GM12878 (cell line): ENCODE measurements around the gene SRPRB.

Experiments
- BRCA1 ChIP-seq: IDR thresholded peaks from 2 replicates; pipeline ENCODE4 v1.6.1; 2011; ENCODE audit warnings: low read depth, low read length, improper control_type of control experiment
- TF ChIP-seq, protein P1 (sequence below), 3 experiments: IDR thresholded peaks in 2 of 3; conservative IDR thresholded peaks in 1 of 3; 2 replicates each; pipeline ENCODE4 v1.5.1; 2011; ENCODE audit warnings: low read depth in 3 of 3, low read length in 3 of 3, mild to moderate bottlenecking in 3 of 3, control low read depth in 2 of 3, moderate library complexity in 2 of 3, inconsistent platforms in 1 of 3, mixed read lengths in 1 of 3; ENCODE audit not compliant: control insufficient read depth in 2 of 3, insufficient read depth in 1 of 3; ENCODE audit errors: extremely low read depth in 1 of 3

- no peak for TF ChIP-seq BRCA1
- TF ChIP-seq, protein P1, sequence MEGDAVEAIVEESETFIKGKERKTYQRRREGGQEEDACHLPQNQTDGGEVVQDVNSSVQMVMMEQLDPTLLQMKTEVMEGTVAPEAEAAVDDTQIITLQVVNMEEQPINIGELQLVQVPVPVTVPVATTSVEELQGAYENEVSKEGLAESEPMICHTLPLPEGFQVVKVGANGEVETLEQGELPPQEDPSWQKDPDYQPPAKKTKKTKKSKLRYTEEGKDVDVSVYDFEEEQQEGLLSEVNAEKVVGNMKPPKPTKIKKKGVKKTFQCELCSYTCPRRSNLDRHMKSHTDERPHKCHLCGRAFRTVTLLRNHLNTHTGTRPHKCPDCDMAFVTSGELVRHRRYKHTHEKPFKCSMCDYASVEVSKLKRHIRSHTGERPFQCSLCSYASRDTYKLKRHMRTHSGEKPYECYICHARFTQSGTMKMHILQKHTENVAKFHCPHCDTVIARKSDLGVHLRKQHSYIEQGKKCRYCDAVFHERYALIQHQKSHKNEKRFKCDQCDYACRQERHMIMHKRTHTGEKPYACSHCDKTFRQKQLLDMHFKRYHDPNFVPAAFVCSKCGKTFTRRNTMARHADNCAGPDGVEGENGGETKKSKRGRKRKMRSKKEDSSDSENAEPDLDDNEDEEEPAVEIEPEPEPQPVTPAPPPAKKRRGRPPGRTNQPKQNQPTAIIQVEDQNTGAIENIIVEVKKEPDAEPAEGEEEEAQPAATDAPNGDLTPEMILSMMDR (IDR thresholded peaks at IDR 0.05 in 2 of 3, conservative IDR thresholded peaks at IDR 0.05 in 1 of 3; ENCODE audit: control insufficient read depth in 2 of 3, extremely low read depth in 1 of 3, insufficient read depth in 1 of 3, low read depth in 3 of 3, low read length in 3 of 3), result no peak
Observed at GRCh38 chr3:133853925-133854227, 48.3 kb downstream of the SRPRB start.
